Natural killer cell treated with Interleukin-12 subunit alpha and Interleukin-12 subunit beta and Interleukin-15 and Interleukin-18, amount 100 ng/mL, for 72 hours (primary cell): ENCODE results near the gene BTNL3. TPM values are rescaled to one million over a fixed set of nuclear protein-coding genes. Genes with fewer than 3 reads are reported as not detected.

ENCODE experiments used
- ATAC-seq, 2 donors: fragments of 150-1000 bp; cut with Tn5 transposase in 1 of 2; sonication (Bioruptor Pico), chemical (Tn5 transposase) in 1 of 2; 2 replicates each; pipeline ENCODE4 v1.10.0; 2021
- DNase-seq: peaks from one replicate; pipeline ENCODE4 v3.0.0; 2022; ENCODE audit warnings: low spot score
- H3K27ac Mint-ChIP-seq, 2 donors: 1 replicate in 1 of 2; 2 replicates in 1 of 2; pipeline ENCODE4 v1.8.0; 2022; ENCODE audit warnings: mixed read lengths in 2 of 2, mild to moderate bottlenecking in 1 of 2, moderate library complexity in 1 of 2
- H3K27me3 Mint-ChIP-seq, 2 donors: 1 replicate in 1 of 2; 2 replicates in 1 of 2; pipeline ENCODE4 v1.8.0; 2022; ENCODE audit warnings: mixed read lengths in 2 of 2
- H3K36me3 Mint-ChIP-seq: one replicate; pipeline ENCODE4 v1.8.0; 2022; ENCODE audit warnings: mixed read lengths
- H3K4me1 Mint-ChIP-seq, 2 donors: 1 replicate in 1 of 2; 2 replicates in 1 of 2; pipeline ENCODE4 v1.8.0; 2022; ENCODE audit warnings: low read depth in 2 of 2, mixed read lengths in 2 of 2, mild to moderate bottlenecking in 1 of 2
- H3K4me3 Mint-ChIP-seq: one replicate; pipeline ENCODE4 v1.8.0; 2022; ENCODE audit warnings: mixed read lengths
- H3K9me3 Mint-ChIP-seq: 2 replicates; pipeline ENCODE4 v1.8.0; 2022; ENCODE audit warnings: mixed read lengths
- total RNA-seq, 2 donors: library from RNA; stranded (reverse); gene quantifications; one replicate each; pipeline ENCODE4 v1.2.3, GENCODE V29; 2022

BTNL3 gene
- total RNA-seq, 2 donors from 2014 or later = not detected

- H3K36me3 Mint-ChIP-seq = no peaks in the 10 kb centered on the region
- H3K4me3 Mint-ChIP-seq = no peak overlapping the region
- H3K4me1 Mint-ChIP-seq = no peaks in the 10 kb centered on the region
- no peak overlapping the region for H3K27ac Mint-ChIP-seq
- H3K27me3 Mint-ChIP-seq = peaks cover 23 to 42% of the 10 kb centered on the region in 2 donors
- DNase-seq = no peak
- peak in 1 of 2 donors; percentile 26 for ATAC-seq
- H3K9me3 Mint-ChIP-seq = peaks cover 2% of the 10 kb centered on the region
Measured at GRCh38 chr5:181035991-181036815, 47.6 kb downstream of the BTNL3 start.

GRCh38 chr5:181036816-181037364, 48.2 kb downstream of the BTNL3 start:
- H3K4me1 Mint-ChIP-seq = no peaks in the 10 kb centered on the region
- H3K4me3 Mint-ChIP-seq = no peak overlapping the region
- DNase-seq (no peak), ATAC-seq (peak in 1 of 2 donors; percentile 15)
- H3K27me3 Mint-ChIP-seq = peaks cover 26 to 42% of the 10 kb centered on the region in 2 donors
- no peak overlapping the region for H3K27ac Mint-ChIP-seq
- H3K36me3 Mint-ChIP-seq = no peaks in the 10 kb centered on the region
- peaks cover 2% of the 10 kb centered on the region for H3K9me3 Mint-ChIP-seq

- H3K4me1 Mint-ChIP-seq = no peaks in the 10 kb centered on the region
- no peaks in the 10 kb centered on the region for H3K9me3 Mint-ChIP-seq
- no peak overlapping the region for H3K4me3 Mint-ChIP-seq
- peaks cover 30 to 43% of the 10 kb centered on the region in 2 donors for H3K27me3 Mint-ChIP-seq
- ATAC-seq (peak; percentile 10 to 49), DNase-seq (no peak)
- no peak overlapping the region for H3K27ac Mint-ChIP-seq
- H3K36me3 Mint-ChIP-seq = no peaks in the 10 kb centered on the region
Measured at GRCh38 chr5:181037365-181037861, 48.8 kb downstream of the BTNL3 start.

GRCh38 chr5:181039471-181039870, 50.8 kb downstream of the BTNL3 start:
- H3K4me1 Mint-ChIP-seq = no peaks in the 10 kb centered on the region
- no peaks in the 10 kb centered on the region for H3K36me3 Mint-ChIP-seq
- H3K9me3 Mint-ChIP-seq = no peaks in the 10 kb centered on the region
- H3K27me3 Mint-ChIP-seq = peaks cover 38 to 47% of the 10 kb centered on the region in 2 donors
- H3K27ac Mint-ChIP-seq = no peak overlapping the region
- no peak overlapping the region for H3K4me3 Mint-ChIP-seq
- DNase-seq = no peak
- ATAC-seq = no peak

- no peak for ATAC-seq
- Mint-ChIP-seq H3K27me3 (peaks cover 40 to 47% of the 10 kb centered on the region in 2 donors), H3K4me1 (no peaks in the 10 kb centered on the region), H3K36me3 (no peaks in the 10 kb centered on the region), H3K4me3 (no peak within 1 kb of the TSS), H3K27ac (no peak within 1 kb of the TSS), H3K9me3 (no peaks in the 10 kb centered on the region)
- no peak for DNase-seq
Measured at GRCh38 chr5:181039931-181040630, 51.4 kb downstream of the BTNL3 start, which contains the start of gene BTNL9. TSS of gene BTNL9 (plus strand) at chr5:181040266. CDS start at chr5:181045490, 5,224 bp downstream.

GRCh38 chr5:181040631-181040945, 51.9 kb downstream of the BTNL3 start:
- H3K4me3 Mint-ChIP-seq = no peak overlapping the region
- no peaks in the 10 kb centered on the region for H3K9me3 Mint-ChIP-seq
- ATAC-seq (no peak), DNase-seq (no peak)
- H3K36me3 Mint-ChIP-seq = no peaks in the 10 kb centered on the region
- no peak overlapping the region for H3K27ac Mint-ChIP-seq
- H3K4me1 Mint-ChIP-seq = no peaks in the 10 kb centered on the region
- H3K27me3 Mint-ChIP-seq = peaks cover 40 to 47% of the 10 kb centered on the region in 2 donors

GRCh38 chr5:181041043-181041442, 52.4 kb downstream of the BTNL3 start:
- Mint-ChIP-seq H3K9me3 (no peaks in the 10 kb centered on the region), H3K36me3 (no peaks in the 10 kb centered on the region), H3K27me3 (peaks cover 40 to 47% of the 10 kb centered on the region in 2 donors), H3K27ac (no peak overlapping the region), H3K4me1 (no peaks in the 10 kb centered on the region), H3K4me3 (no peak overlapping the region)
- DNase-seq (no peak), ATAC-seq (no peak)

GRCh38 chr5:181042036-181042713, 53.5 kb downstream of the BTNL3 start:
- Mint-ChIP-seq H3K27me3 (peaks cover 37 to 47% of the 10 kb centered on the region in 2 donors), H3K27ac (no peak overlapping the region), H3K9me3 (no peaks in the 10 kb centered on the region), H3K36me3 (no peaks in the 10 kb centered on the region), H3K4me3 (no peak overlapping the region), H3K4me1 (no peaks in the 10 kb centered on the region)
- no peak for DNase-seq
- ATAC-seq = no peak

GRCh38 chr5:181042722-181043121, 54.1 kb downstream of the BTNL3 start:
- H3K9me3 Mint-ChIP-seq = no peaks in the 10 kb centered on the region
- DNase-seq (no peak), ATAC-seq (no peak)
- H3K36me3 Mint-ChIP-seq = no peaks in the 10 kb centered on the region
- no peak overlapping the region for H3K4me3 Mint-ChIP-seq
- H3K4me1 Mint-ChIP-seq = no peaks in the 10 kb centered on the region
- H3K27ac Mint-ChIP-seq = no peak overlapping the region
- peaks cover 37 to 49% of the 10 kb centered on the region in 2 donors for H3K27me3 Mint-ChIP-seq

GRCh38 chr5:181043285-181044092, 54.8 kb downstream of the BTNL3 start:
- H3K27ac Mint-ChIP-seq = no peak overlapping the region
- DNase-seq (no peak), ATAC-seq (no peak)
- H3K27me3 Mint-ChIP-seq = peaks cover 36 to 50% of the 10 kb centered on the region in 2 donors
- H3K36me3 Mint-ChIP-seq = no peaks in the 10 kb centered on the region
- H3K4me1 Mint-ChIP-seq = no peaks in the 10 kb centered on the region
- no peaks in the 10 kb centered on the region for H3K9me3 Mint-ChIP-seq
- H3K4me3 Mint-ChIP-seq = no peak overlapping the region

GRCh38 chr5:181044093-181044599, 55.5 kb downstream of the BTNL3 start:
- Mint-ChIP-seq H3K36me3 (no peaks in the 10 kb centered on the region), H3K4me3 (no peak overlapping the region), H3K27ac (no peak overlapping the region), H3K4me1 (no peaks in the 10 kb centered on the region), H3K27me3 (peaks cover 34 to 49% of the 10 kb centered on the region in 2 donors), H3K9me3 (no peaks in the 10 kb centered on the region)
- DNase-seq (no peak), ATAC-seq (no peak)

- no peak for DNase-seq
- Mint-ChIP-seq H3K9me3 (no peaks in the 10 kb centered on the region), H3K4me3 (no peak overlapping the region), H3K27me3 (peaks cover 33 to 51% of the 10 kb centered on the region in 2 donors), H3K4me1 (no peaks in the 10 kb centered on the region), H3K27ac (no peak overlapping the region), H3K36me3 (no peaks in the 10 kb centered on the region)
- ATAC-seq = no peak
Measured at GRCh38 chr5:181044662-181045305, 56.1 kb downstream of the BTNL3 start.
